Measurements from ENCODE around the gene LDLRAD4.

Gene LDLRAD4

DNA sequence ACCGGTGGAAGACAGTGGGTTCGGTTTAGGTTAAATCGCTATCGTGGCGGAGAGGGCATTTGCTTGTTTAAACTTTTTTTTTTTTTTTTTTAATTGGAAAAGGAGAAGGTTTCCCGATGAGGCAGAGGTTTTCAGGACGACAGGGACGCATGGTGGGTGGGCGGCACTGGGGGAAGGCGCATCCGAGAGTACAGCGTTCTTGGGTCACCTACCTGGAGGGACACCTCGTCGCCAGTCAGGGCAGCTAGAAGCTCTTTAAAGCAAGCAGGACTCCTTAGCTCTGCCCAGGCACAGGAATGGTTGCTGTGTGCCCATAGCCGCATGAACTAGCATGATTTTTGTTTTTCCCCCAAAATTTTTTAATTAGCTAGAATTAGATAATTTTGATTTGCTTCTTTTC is 437 bp downstream of the LDLRAD4 start:
- no peak overlapping the region for H3K4me3 ChIP-seq (ENCODE audit: low read length)
- TF ChIP-seq, protein P1, sequence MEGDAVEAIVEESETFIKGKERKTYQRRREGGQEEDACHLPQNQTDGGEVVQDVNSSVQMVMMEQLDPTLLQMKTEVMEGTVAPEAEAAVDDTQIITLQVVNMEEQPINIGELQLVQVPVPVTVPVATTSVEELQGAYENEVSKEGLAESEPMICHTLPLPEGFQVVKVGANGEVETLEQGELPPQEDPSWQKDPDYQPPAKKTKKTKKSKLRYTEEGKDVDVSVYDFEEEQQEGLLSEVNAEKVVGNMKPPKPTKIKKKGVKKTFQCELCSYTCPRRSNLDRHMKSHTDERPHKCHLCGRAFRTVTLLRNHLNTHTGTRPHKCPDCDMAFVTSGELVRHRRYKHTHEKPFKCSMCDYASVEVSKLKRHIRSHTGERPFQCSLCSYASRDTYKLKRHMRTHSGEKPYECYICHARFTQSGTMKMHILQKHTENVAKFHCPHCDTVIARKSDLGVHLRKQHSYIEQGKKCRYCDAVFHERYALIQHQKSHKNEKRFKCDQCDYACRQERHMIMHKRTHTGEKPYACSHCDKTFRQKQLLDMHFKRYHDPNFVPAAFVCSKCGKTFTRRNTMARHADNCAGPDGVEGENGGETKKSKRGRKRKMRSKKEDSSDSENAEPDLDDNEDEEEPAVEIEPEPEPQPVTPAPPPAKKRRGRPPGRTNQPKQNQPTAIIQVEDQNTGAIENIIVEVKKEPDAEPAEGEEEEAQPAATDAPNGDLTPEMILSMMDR (IDR thresholded peaks at IDR 0.05; ENCODE audit: insufficient read depth, low read depth, low read length, missing control alignments): no peak
- no peak for DNase-seq (ENCODE audit: low read depth)

DNA sequence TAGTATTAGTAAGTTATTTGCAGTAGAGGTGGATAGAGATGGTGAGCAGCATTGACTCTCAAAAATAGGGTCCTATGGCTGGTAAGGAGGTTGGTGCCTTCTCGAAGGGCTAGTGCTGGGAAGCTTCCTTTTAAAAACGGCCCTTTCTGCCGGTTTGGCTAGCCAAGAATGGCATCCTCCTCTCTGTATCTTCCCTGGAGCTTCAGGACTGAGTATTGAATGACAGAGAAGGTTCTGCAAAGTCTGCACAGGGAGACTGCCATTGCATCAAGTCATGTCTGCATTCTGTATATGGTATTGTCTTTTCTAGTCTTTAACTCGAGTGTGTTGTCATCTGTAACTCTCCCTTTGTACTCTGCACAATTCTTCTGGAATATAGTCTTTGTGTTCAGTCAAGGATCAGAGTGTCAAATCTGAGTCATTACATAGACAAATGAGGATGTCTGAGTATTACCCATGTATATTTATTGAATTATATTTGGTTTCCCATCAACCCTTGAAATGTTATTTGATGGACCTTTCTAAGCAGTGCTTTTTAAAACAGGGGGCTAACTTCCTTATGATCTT is 1.1 kb downstream of the LDLRAD4 start:
- no peak for DNase-seq (ENCODE audit: low read depth)
- no peak overlapping the region for H3K4me3 ChIP-seq (ENCODE audit: low read length)
- TF ChIP-seq, protein P1 (IDR thresholded peaks at IDR 0.05; ENCODE audit: insufficient read depth, low read depth, low read length, missing control alignments): no peak

- H3K4me3 ChIP-seq (ENCODE audit: low read length): no peak overlapping the region
- TF ChIP-seq, protein P1 (IDR thresholded peaks at IDR 0.05; ENCODE audit: insufficient read depth, low read depth, low read length, missing control alignments): no peak
- no peak for DNase-seq (ENCODE audit: low read depth)
Observed at GRCh38 chr18:13220361-13220991, 1.9 kb downstream of the LDLRAD4 start.

DNA sequence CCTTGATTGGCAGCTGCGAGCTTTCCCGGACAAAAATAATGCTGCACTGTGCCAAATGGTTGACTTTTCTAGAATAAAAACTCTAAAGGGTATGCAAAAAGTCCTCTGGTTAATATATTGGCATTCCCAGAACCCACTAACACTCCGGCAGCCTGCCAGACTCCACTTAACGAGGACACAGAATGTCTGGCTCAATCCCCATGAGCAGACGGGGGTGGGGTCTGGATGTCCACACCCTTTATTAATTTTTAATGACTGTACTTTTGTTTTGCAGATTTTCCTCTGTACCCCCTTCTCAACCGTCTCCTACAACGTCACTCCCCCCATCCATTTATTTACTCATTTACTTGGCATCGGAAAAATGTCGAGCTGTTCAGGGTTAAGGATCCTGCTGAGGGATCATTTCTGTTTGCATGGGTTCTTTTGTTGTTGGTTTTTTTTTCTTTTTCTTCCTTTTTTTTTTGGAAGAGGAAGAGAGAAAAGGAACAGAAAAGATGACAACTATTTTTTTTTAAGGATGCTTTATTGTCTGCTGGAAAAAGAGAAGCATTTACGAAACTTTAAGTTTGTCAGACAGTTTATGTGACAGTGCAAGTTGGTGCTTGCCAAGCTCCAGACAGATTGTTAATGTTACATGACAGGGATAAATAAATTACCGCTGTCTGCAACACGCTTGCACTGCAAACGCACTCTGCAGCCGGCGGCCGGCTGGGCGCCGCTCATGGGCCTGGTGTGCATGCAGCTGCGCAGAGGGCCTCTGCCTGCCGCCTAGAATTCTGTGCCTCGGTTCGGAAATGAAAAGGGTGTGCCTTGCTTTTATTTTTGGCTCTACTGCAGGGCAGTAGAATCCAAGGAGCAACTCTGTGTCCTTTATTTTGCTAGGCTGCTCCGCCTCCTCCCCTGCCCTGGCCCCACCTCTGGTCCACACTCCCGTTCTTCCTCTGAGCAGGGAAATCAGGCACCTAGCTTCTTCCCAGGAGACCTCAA is 3.6 kb downstream of the LDLRAD4 start:
- no peak overlapping the region for H3K4me3 ChIP-seq (ENCODE audit: low read length)
- DNase-seq (ENCODE audit: low read depth): peak; percentile 6
- TF ChIP-seq, protein P1 (IDR thresholded peaks at IDR 0.05; ENCODE audit: insufficient read depth, low read depth, low read length, missing control alignments): no peak

DNA sequence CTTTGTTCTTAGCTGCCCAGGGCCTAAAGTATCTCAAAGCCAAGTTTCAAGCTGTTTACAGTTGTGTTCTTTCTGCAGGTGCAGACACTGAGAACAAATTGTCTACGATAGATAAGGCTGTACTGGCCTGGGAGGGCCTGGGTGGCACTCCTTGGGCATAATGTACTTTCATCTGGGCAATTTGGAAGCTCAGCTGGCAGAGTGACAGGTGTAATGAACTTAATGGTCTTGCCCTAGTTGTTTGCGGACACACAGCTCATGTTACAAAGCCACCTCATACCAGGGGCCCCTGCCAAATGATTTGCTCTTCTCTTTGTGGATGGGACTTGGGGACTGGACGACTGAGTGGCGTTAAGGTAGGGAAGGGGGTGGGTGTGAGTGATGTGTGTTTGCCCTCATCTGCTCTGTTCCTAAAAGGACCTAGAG is 4.3 kb downstream of the LDLRAD4 start:
- TF ChIP-seq, protein P1 (IDR thresholded peaks at IDR 0.05; ENCODE audit: insufficient read depth, low read depth, low read length, missing control alignments): no peak
- no peak overlapping the region for H3K4me3 ChIP-seq (ENCODE audit: low read length)
- DNase-seq (ENCODE audit: low read depth): no peak

DNA sequence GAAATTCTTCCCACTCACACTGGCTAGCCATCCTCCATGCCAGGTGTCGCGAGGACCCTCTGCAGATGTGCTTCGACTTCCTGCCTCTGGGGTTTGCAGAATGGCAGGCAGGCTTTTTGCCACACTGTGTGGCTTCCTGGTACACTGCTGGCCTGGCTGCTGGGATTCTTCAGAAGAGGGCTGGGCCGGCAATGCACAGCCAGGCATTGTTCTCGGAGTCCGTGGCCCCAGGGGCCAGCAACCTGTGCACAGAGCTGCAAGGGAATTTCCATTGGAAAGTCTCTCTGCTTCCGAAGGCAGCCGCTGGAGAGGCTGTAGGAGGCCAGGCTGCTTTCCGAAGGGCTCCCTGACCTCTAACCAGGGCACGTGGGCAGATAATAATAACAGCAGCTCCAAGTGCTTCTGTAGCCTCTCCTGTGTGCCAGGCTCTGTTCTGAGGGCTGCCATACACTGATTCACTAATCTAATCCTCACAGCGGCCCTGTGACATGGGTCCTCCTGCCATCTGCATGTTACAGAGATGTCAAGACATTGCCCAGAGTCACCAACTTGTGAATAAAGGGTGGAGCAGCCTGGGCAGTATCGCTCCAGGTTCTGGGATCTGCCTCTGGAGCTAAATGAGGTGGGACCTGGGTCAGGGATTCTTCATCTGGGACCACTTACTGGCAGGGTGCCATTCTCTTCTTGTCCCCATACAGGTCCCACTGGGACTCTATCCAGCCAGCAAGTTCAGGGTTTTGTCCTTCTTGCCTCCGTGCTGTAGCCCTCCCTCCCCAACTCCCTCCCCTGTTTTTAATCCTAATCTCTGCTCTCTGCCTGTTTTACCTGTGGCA is 5.0 kb downstream of the LDLRAD4 start:
- no peak for DNase-seq (ENCODE audit: low read depth)
- TF ChIP-seq, protein P1 (IDR thresholded peaks at IDR 0.05; ENCODE audit: insufficient read depth, low read depth, low read length, missing control alignments): no peak
- no peak overlapping the region for H3K4me3 ChIP-seq (ENCODE audit: low read length)

Measured in epithelial cell of esophagus (primary cell).